HepG2 (cell line): Measurements from ENCODE around the gene RTP2. TPM values are rescaled to one million over a fixed set of nuclear protein-coding genes. Genes with fewer than 3 reads are reported as not detected.

ENCODE experiments used
- CBX2 ChIP-seq, 2 experiments: fragments of 200-600 bp in 1 of 2; sonication (generic); formaldehyde crosslinking in 1 of 2; IDR thresholded peaks; 2 replicates each; pipeline versions ENCODE4 v1.7.0 to v1.8.1; 2018 to 2022; ENCODE audit warnings: low read depth in 2 of 2, low read length in 1 of 2, mild to moderate bottlenecking in 1 of 2, missing genetic modification reagents in 1 of 2
- CREB1 ChIP-seq, 2 experiments: fragments of 450-650 bp in 1 of 2; IDR thresholded peaks; 2 replicates each; pipeline ENCODE4 v1.6.1; 2016 to 2017; ENCODE audit warnings: control low read depth in 1 of 2, mild to moderate bottlenecking in 1 of 2, missing compliant biosample characterization in 1 of 2, missing genetic modification characterization in 1 of 2
- DMAP1 ChIP-seq: IDR thresholded peaks from 2 replicates; pipeline ENCODE4 v1.6.1; 2016
- ELF4 ChIP-seq: sonication (generic); formaldehyde crosslinking; IDR thresholded peaks from 2 replicates; pipeline ENCODE4 v1.5.0; 2020; ENCODE audit warnings: missing genetic modification reagents, mild to moderate bottlenecking, moderate library complexity, borderline replicate concordance
- EP300 ChIP-seq, 3 experiments: sonication (generic) in 1 of 3; formaldehyde crosslinking in 1 of 3; IDR thresholded peaks; 2 replicates each; pipeline versions ENCODE4 v1.5.1 to v1.6.1; 2011 to 2020; ENCODE audit warnings: low read depth in 2 of 3, low read length in 2 of 3, borderline replicate concordance in 1 of 3, improper control_type of control experiment in 1 of 3, mild to moderate bottlenecking in 1 of 3, missing genetic modification reagents in 1 of 3, moderate library complexity in 1 of 3
- GATA4 ChIP-seq: sonication (generic); IDR thresholded peaks from 2 replicates; pipeline ENCODE4 v1.6.1; 2016; ENCODE audit warnings: antibody characterized with exemption, low read depth, borderline replicate concordance
- KAT8 ChIP-seq: IDR thresholded peaks from 2 replicates; pipeline ENCODE4 v1.6.1; 2016; ENCODE audit warnings: missing genetic modification reagents, missing compliant biosample characterization
- KDM4B ChIP-seq: sonication (generic); formaldehyde crosslinking; IDR thresholded peaks from 2 replicates; pipeline ENCODE4 v1.4.0; 2020; ENCODE audit warnings: missing genetic modification reagents
- LBX2 ChIP-seq: sonication (generic); formaldehyde crosslinking; IDR thresholded peaks from 2 replicates; pipeline ENCODE4 v1.5.0; 2020; ENCODE audit warnings: missing genetic modification reagents, mild to moderate bottlenecking, borderline replicate concordance
- MAFG ChIP-seq: sonication (generic); formaldehyde crosslinking; IDR thresholded peaks from 2 replicates; pipeline ENCODE4 v1.5.1; 2020; ENCODE audit warnings: mild to moderate bottlenecking, missing genetic modification reagents
- PRMT3 ChIP-seq: sonication (generic); formaldehyde crosslinking; IDR thresholded peaks from 2 replicates; pipeline ENCODE4 v1.8.1; 2022; ENCODE audit warnings: low read depth, mild to moderate bottlenecking, moderate library complexity, missing genetic modification reagents, borderline replicate concordance
- SRSF9 ChIP-seq: fragments of 200-400 bp; formaldehyde crosslinking; IDR thresholded peaks from 2 replicates; pipeline ENCODE4 v1.6.1; 2018; ENCODE audit warnings: borderline replicate concordance, mild to moderate bottlenecking, low read depth, low read length; ENCODE audit not compliant: insufficient read depth, poor library complexity, severe bottlenecking
- ZBTB3 ChIP-seq: sonication (generic); formaldehyde crosslinking; IDR thresholded peaks from 2 replicates; pipeline ENCODE4 v1.4.0; 2020; ENCODE audit warnings: low read depth, mild to moderate bottlenecking, moderate library complexity, missing genetic modification reagents, borderline replicate concordance
- ZMYM2 ChIP-seq: sonication (generic); formaldehyde crosslinking; IDR thresholded peaks from 2 replicates; pipeline ENCODE4 v1.8.0; 2022; ENCODE audit warnings: mild to moderate bottlenecking, missing genetic modification reagents
- ZNF382 ChIP-seq: sonication (generic); formaldehyde crosslinking; IDR thresholded peaks from 2 replicates; pipeline ENCODE4 v1.5.0; 2020; ENCODE audit warnings: missing genetic modification reagents, mild to moderate bottlenecking, borderline replicate concordance
- ZNF441 ChIP-seq: sonication (generic); formaldehyde crosslinking; IDR thresholded peaks from 2 replicates; pipeline ENCODE4 v1.7.0; 2021; ENCODE audit warnings: missing genetic modification reagents, borderline replicate concordance
- ZNF510 ChIP-seq: sonication (generic); formaldehyde crosslinking; IDR thresholded peaks from 2 replicates; pipeline ENCODE4 v1.4.0; 2020; ENCODE audit warnings: low read depth, mild to moderate bottlenecking, missing genetic modification reagents
- ZNF850 ChIP-seq: sonication (generic); formaldehyde crosslinking; conservative IDR thresholded peaks from 2 replicates; pipeline ENCODE4 v1.9.0; 2021; ENCODE audit warnings: mild to moderate bottlenecking, missing genetic modification reagents
- polyA plus RNA-seq, 8 experiments: library from polyadenylated mRNA; depleted of rRNA in 3 of 8; stranded (reverse) in 7 of 8; unstranded in 1 of 8; fragments of >200 nt; fragmentation: Illumina TruSeq in 4 of 8; extraction: Trizol in 4 of 8; gene quantifications; 2 replicates each; pipeline versions ENCODE4 v1.2.1 to v1.2.3, GENCODE V29; 2011 to 2016; ENCODE audit warnings: low read depth in 4 of 8, missing spikeins in 1 of 8, mixed read lengths in 1 of 8; ENCODE audit not compliant: insufficient read depth in 1 of 8
- total RNA-seq, 5 experiments: library from RNA; depleted of rRNA; stranded (reverse); fragments of >200 nt; fragmentation: Illumina TruSeq; extraction: Trizol; gene quantifications; 2 replicates each; pipeline ENCODE4 v1.2.3, GENCODE V29; 2016; ENCODE audit warnings: low read depth in 1 of 5
- TF ChIP-seq, protein P1 (sequence below): sonication (generic); formaldehyde crosslinking; IDR thresholded peaks from 2 replicates; pipeline ENCODE4 v1.5.1; 2020; ENCODE audit warnings: missing genetic modification reagents, mild to moderate bottlenecking, borderline replicate concordance
- TF ChIP-seq, protein P2 (sequence below): sonication (generic); formaldehyde crosslinking; IDR thresholded peaks from 2 replicates; pipeline ENCODE4 v1.4.0; 2020; ENCODE audit warnings: missing genetic modification reagents
- TF ChIP-seq, protein P3 (sequence below): sonication (generic); formaldehyde crosslinking; IDR thresholded peaks from 2 replicates; pipeline ENCODE4 v1.4.0; 2020; ENCODE audit warnings: missing genetic modification reagents
- TF ChIP-seq, protein P4 (sequence below): sonication (generic); formaldehyde crosslinking; IDR thresholded peaks from 2 replicates; pipeline ENCODE4 v1.8.1; 2023; ENCODE audit warnings: mild to moderate bottlenecking, missing genetic modification reagents

Gene RTP2
- total and polyA plus RNA-seq, 2 of the 13 experiments (the other 11 are each of a cell fraction or from before 2014, with no cell fraction given) = not detected

- TF ChIP-seq, protein P1, sequence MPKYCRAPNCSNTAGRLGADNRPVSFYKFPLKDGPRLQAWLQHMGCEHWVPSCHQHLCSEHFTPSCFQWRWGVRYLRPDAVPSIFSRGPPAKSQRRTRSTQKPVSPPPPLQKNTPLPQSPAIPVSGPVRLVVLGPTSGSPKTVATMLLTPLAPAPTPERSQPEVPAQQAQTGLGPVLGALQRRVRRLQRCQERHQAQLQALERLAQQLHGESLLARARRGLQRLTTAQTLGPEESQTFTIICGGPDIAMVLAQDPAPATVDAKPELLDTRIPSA (CRISPR knock-in tag) = 0 out of 2 replicates have a peak, but pooled peaks have one; percentile 42
- TF ChIP-seq, protein P2, sequence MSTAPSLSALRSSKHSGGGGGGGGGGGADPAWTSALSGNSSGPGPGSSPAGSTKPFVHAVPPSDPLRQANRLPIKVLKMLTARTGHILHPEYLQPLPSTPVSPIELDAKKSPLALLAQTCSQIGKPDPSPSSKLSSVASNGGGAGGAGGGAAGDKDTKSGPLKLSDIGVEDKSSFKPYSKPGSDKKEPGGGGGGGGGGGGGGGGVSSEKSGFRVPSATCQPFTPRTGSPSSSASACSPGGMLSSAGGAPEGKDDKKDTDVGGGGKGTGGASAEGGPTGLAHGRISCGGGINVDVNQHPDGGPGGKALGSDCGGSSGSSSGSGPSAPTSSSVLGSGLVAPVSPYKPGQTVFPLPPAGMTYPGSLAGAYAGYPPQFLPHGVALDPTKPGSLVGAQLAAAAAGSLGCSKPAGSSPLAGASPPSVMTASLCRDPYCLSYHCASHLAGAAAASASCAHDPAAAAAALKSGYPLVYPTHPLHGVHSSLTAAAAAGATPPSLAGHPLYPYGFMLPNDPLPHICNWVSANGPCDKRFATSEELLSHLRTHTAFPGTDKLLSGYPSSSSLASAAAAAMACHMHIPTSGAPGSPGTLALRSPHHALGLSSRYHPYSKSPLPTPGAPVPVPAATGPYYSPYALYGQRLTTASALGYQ (CRISPR knock-in tag) = peak; percentile 81; the same call in 1 of the 2 replicates
- peak; percentile 97 for TF ChIP-seq KDM4B
- TF ChIP-seq, protein P3, sequence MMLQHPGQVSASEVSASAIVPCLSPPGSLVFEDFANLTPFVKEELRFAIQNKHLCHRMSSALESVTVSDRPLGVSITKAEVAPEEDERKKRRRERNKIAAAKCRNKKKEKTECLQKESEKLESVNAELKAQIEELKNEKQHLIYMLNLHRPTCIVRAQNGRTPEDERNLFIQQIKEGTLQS (CRISPR knock-in tag) = peak; percentile 94
- 0 out of 2 replicates have a peak, but pooled peaks have one; percentile 53 for TF ChIP-seq ZNF510
- no peak for TF ChIP-seq GATA4
- TF ChIP-seq LBX2 (CRISPR knock-in tag) = peak; percentile 81; the same call in 1 of the 2 replicates
- TF ChIP-seq CREB1 (IDR thresholded peaks at IDR 0.05) = no peak
- TF ChIP-seq CREB1 (CRISPR knock-in tag; IDR thresholded peaks at IDR 0.05) = no peak
- peak; percentile 94 for TF ChIP-seq PRMT3
- TF ChIP-seq ZNF382 (CRISPR knock-in tag) = peak; percentile 24; the same call in 1 of the 2 replicates
- TF ChIP-seq DMAP1 = peak; percentile 52; the same call in 1 of the 2 replicates
- TF ChIP-seq ZMYM2 (CRISPR knock-in tag) = no peak
- TF ChIP-seq, protein P4, sequence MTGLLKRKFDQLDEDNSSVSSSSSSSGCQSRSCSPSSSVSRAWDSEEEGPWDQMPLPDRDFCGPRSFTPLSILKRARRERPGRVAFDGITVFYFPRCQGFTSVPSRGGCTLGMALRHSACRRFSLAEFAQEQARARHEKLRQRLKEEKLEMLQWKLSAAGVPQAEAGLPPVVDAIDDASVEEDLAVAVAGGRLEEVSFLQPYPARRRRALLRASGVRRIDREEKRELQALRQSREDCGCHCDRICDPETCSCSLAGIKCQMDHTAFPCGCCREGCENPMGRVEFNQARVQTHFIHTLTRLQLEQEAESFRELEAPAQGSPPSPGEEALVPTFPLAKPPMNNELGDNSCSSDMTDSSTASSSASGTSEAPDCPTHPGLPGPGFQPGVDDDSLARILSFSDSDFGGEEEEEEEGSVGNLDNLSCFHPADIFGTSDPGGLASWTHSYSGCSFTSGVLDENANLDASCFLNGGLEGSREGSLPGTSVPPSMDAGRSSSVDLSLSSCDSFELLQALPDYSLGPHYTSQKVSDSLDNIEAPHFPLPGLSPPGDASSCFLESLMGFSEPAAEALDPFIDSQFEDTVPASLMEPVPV (CRISPR knock-in tag) = 0 out of 2 replicates have a peak, but pooled peaks have one; percentile 31
- TF ChIP-seq ZNF441 (CRISPR knock-in tag) = peak; percentile 96
- TF ChIP-seq ZBTB3 (CRISPR knock-in tag) = no peak
- TF ChIP-seq ELF4 (CRISPR knock-in tag) = no peak; the same call in 1 of the 2 replicates
- no peak for TF ChIP-seq SRSF9
- peak; percentile 80 for TF ChIP-seq KAT8 (CRISPR knock-in tag)
- TF ChIP-seq MAFG (CRISPR knock-in tag) = no peak
- no peak for TF ChIP-seq CBX2 (IDR thresholded peaks at IDR 0.05; ENCODE audit: low read depth, low read length)
- no peak for TF ChIP-seq CBX2 (CRISPR knock-in tag; IDR thresholded peaks at IDR 0.05; ENCODE audit: low read depth)
- TF ChIP-seq ZNF850 (CRISPR knock-in tag) = no peak
- TF ChIP-seq EP300 (IDR thresholded peaks at IDR 0.05; ENCODE audit: low read depth in 2 of 2, low read length in 2 of 2) = no peak
- peak; percentile 46; the same call in 1 of the 2 replicates for TF ChIP-seq EP300 (CRISPR knock-in tag; IDR thresholded peaks at IDR 0.05; ENCODE audit: borderline replicate concordance)
Observed at GRCh38 chr3:187669675-187670504, 32.5 kb downstream of the RTP2 start, which contains the start of gene SST (continued).
